ENCODE data around the gene EZR.
A peak's percentile ranks its signal among the peaks of the same experiment; 100 is the strongest.

EZR gene

GRCh38 chr6:158816803-158817727, 2.1 kb downstream of the EZR start:
- peak; percentile 25 for DNase-seq

GRCh38 chr6:158816329-158816728, 2.8 kb downstream of the EZR start:
- DNase-seq, result no peak

- DNase-seq, result no peak
Measured at GRCh38 chr6:158815907-158816306, 3.3 kb downstream of the EZR start.

- no peak for DNase-seq
Measured at GRCh38 chr6:158815379-158815724, 3.8 kb downstream of the EZR start.

GRCh38 chr6:158813032-158813431, 6.1 kb downstream of the EZR start:
- no peak for DNase-seq

- DNase-seq, result no peak
Measured at GRCh38 chr6:158812611-158813010, 6.6 kb downstream of the EZR start.

- no peak for DNase-seq
Measured at GRCh38 chr6:158810155-158811095, 8.7 kb downstream of the EZR start.

- DNase-seq, result no peak
Measured at GRCh38 chr6:158808941-158809678, 10.1 kb downstream of the EZR start.

- DNase-seq, result no peak
Measured at GRCh38 chr6:158808442-158808833, 10.7 kb downstream of the EZR start.

- DNase-seq, result no peak
Measured at GRCh38 chr6:158807515-158808441, 11.4 kb downstream of the EZR start.

GRCh38 chr6:158805698-158806377, 13.3 kb downstream of the EZR start:
- no peak for DNase-seq

GRCh38 chr6:158804207-158804606, 15.0 kb downstream of the EZR start:
- no peak for DNase-seq

- DNase-seq, result peak; percentile 10
Measured at GRCh38 chr6:158803733-158804143, 15.4 kb downstream of the EZR start.

- no peak for DNase-seq
Measured at GRCh38 chr6:158801655-158802294, 17.4 kb downstream of the EZR start.

GRCh38 chr6:158799051-158799792, 19.9 kb downstream of the EZR start:
- peak; percentile 11 for DNase-seq

GRCh38 chr6:158798311-158798710, 20.9 kb downstream of the EZR start:
- DNase-seq, result no peak

GRCh38 chr6:158797331-158798310, 21.5 kb downstream of the EZR start:
- peak; percentile 12 for DNase-seq

- DNase-seq, result no peak
Measured at GRCh38 chr6:158796353-158796752, 22.8 kb downstream of the EZR start.

- no peak for DNase-seq
Measured at GRCh38 chr6:158795516-158795915, 23.7 kb downstream of the EZR start.

All from midbrain (tissue), 1 donor.